ENCODE measurements around the gene CPLX1. TPM values are rescaled to one million over a fixed set of nuclear protein-coding genes. Genes with fewer than 3 reads are reported as not detected.

The CPLX1 gene
- total RNA-seq, 1 experiment from 2014 or later, result 14.5 TPM

- no peak overlapping the region for H3K4me2 ChIP-seq (ENCODE audit: low read length)
- H3K4me1 ChIP-seq (ENCODE audit: control insufficient read depth in 1 of 2, insufficient read depth in 2 of 2, low read length in 2 of 2), result no peaks in the 10 kb centered on the region
- no peaks in the 10 kb centered on the region for H3K79me2 ChIP-seq (ENCODE audit: insufficient read depth, low read length)
- no peaks in the 10 kb centered on the region for H3K27me3 ChIP-seq (ENCODE audit: insufficient read depth, low read length)
- BruUV-seq (replicated peaks), result no TSS peak
- no peak overlapping the region for H3K27ac ChIP-seq (ENCODE audit: low read depth, low read length)
- H2AFZ ChIP-seq (ENCODE audit: low read depth, low read length, poor library complexity, severe bottlenecking), result no peak overlapping the region
- no peaks in the 10 kb centered on the region for H3K36me3 ChIP-seq (ENCODE audit: control insufficient read depth in 1 of 2, insufficient read depth in 2 of 2, low read length in 2 of 2)
- ChIA-PET CTCF (no interaction called here), POLR2A (no interaction called here), RAD21 (ENCODE audit: low non-redundant PET in 1 of 2, low total read pairs in 2 of 2, uncharacterized antibody in 2 of 2, unreplicated experiment in 2 of 2) (no interaction called here)
- H3K9ac ChIP-seq (ENCODE audit: low read length), result no peak overlapping the region
- no peaks in the 10 kb centered on the region for H3K9me3 ChIP-seq (ENCODE audit: control insufficient read depth in 1 of 2, insufficient read depth in 1 of 2, low read depth in 1 of 2, low read length in 2 of 2)
- no peaks in the 10 kb centered on the region for H4K20me1 ChIP-seq (ENCODE audit: insufficient read depth)
- TF ChIP-seq CEBPB (IDR thresholded peaks at IDR 0.05; ENCODE audit: low read depth), result no peak
- no peak for TF ChIP-seq SIN3A (IDR thresholded peaks at IDR 0.05; ENCODE audit: low read depth)
- no peak for TF ChIP-seq ZBTB33 (IDR thresholded peaks at IDR 0.05; ENCODE audit: extremely low read depth, insufficient replicate concordance, low read length)
- TF ChIP-seq RAD21 (IDR thresholded peaks at IDR 0.05; ENCODE audit: low read depth), result no peak
- no peak for TF ChIP-seq FOSL1 (IDR thresholded peaks at IDR 0.05; ENCODE audit: low read depth)
- TF ChIP-seq CBX3 (IDR thresholded peaks at IDR 0.05; ENCODE audit: low read depth), result no peak
- ATAC-seq, result no peak
- H3K4me3 ChIP-seq (replicated peaks in 1 of 2; ENCODE audit: low read depth in 1 of 2, low read length in 2 of 2), result no peak overlapping the region
- no peaks in the 10 kb centered on the region for H3K9me2 ChIP-seq (ENCODE audit: insufficient read depth)
- intact Hi-C loops (cut with micrococcal nuclease), result loop anchor here (10.0 kb wide), 1 partner anchor 70 kb away; no protein-coding TSS in a partner anchor
- DNase-seq (ENCODE audit: low read depth, low spot score), result no peak
Observed at GRCh38 chr4:844752-845232, 18.9 kb upstream of the CPLX1 start.

- intact Hi-C loops (cut with micrococcal nuclease), result loop anchor here (10.0 kb wide), 1 partner anchor 75 kb away; no protein-coding TSS in a partner anchor
- POLR2A ChIA-PET, result no interaction called here
- TF ChIP-seq YY1 (IDR thresholded peaks at IDR 0.05; ENCODE audit: extremely low read depth, insufficient replicate concordance, low read depth, low read length) (no peak), ATF3 (IDR thresholded peaks at IDR 0.05) (no peak), SP1 (IDR thresholded peaks at IDR 0.05; ENCODE audit: low read depth) (no peak), CTCF (IDR thresholded peaks at IDR 0.05 in 2 of 3, conservative IDR thresholded peaks at IDR 0.05 in 1 of 3; ENCODE audit: borderline replicate concordance in 1 of 3, insufficient read depth in 1 of 3, low read depth in 2 of 3, low read length in 2 of 3) (no peak), ZFX (IDR thresholded peaks at IDR 0.05) (no peak), ZBTB33 (IDR thresholded peaks at IDR 0.05; ENCODE audit: extremely low read depth, insufficient replicate concordance, low read length) (no peak), RAD21 (IDR thresholded peaks at IDR 0.05; ENCODE audit: low read depth) (no peak), POLR2A (IDR thresholded peaks at IDR 0.05; ENCODE audit: borderline replicate concordance, extremely low read depth, insufficient read depth, insufficient read length) (no peak), FOSL1 (IDR thresholded peaks at IDR 0.05; ENCODE audit: low read depth) (no peak), CEBPB (IDR thresholded peaks at IDR 0.05; ENCODE audit: low read depth) (no peak)
Observed at GRCh38 chr4:839675-840443, 13.9 kb upstream of the CPLX1 start.

More at GRCh38 chr4:839675-840443, 13.9 kb upstream of the CPLX1 start:
- Histone ChIP-seq H3K9ac (ENCODE audit: low read length) (no peak overlapping the region), H3K27me3 (ENCODE audit: insufficient read depth, low read length) (no peaks in the 10 kb centered on the region), H3K79me2 (ENCODE audit: insufficient read depth, low read length) (no peaks in the 10 kb centered on the region), H3K9me3 (ENCODE audit: control insufficient read depth in 1 of 2, insufficient read depth in 1 of 2, low read depth in 1 of 2, low read length in 2 of 2) (peaks cover 0 to 17% of the 10 kb centered on the region in 2 experiments; a peak in 1 of 4 replicates), H2AFZ (ENCODE audit: low read depth, low read length, poor library complexity, severe bottlenecking) (no peak overlapping the region), H3K4me3 (replicated peaks in 1 of 2; ENCODE audit: low read depth in 1 of 2, low read length in 2 of 2) (no peak overlapping the region), H3K4me1 (ENCODE audit: control insufficient read depth in 1 of 2, insufficient read depth in 2 of 2, low read length in 2 of 2) (no peaks in the 10 kb centered on the region), H3K9me2 (ENCODE audit: insufficient read depth) (no peaks in the 10 kb centered on the region), H4K20me1 (ENCODE audit: insufficient read depth) (no peaks in the 10 kb centered on the region), H3K27ac (ENCODE audit: low read depth, low read length) (no peak overlapping the region), H3K4me2 (ENCODE audit: low read length) (no peak overlapping the region), H3K36me3 (ENCODE audit: control insufficient read depth in 1 of 2, insufficient read depth in 2 of 2, low read length in 2 of 2) (no peaks in the 10 kb centered on the region)
- RAD21 ChIA-PET (ENCODE audit: low non-redundant PET in 1 of 2, low total read pairs in 2 of 2, uncharacterized antibody in 2 of 2, unreplicated experiment in 2 of 2), result no interaction called here
- BruUV-seq (replicated peaks), result no TSS peak
- ATAC-seq (no peak), DNase-seq (ENCODE audit: low read depth, low spot score) (no peak)
- CTCF ChIA-PET, result no interaction called here
